ENCODE data around the gene RALGAPA2.

The RALGAPA2 gene

DNA sequence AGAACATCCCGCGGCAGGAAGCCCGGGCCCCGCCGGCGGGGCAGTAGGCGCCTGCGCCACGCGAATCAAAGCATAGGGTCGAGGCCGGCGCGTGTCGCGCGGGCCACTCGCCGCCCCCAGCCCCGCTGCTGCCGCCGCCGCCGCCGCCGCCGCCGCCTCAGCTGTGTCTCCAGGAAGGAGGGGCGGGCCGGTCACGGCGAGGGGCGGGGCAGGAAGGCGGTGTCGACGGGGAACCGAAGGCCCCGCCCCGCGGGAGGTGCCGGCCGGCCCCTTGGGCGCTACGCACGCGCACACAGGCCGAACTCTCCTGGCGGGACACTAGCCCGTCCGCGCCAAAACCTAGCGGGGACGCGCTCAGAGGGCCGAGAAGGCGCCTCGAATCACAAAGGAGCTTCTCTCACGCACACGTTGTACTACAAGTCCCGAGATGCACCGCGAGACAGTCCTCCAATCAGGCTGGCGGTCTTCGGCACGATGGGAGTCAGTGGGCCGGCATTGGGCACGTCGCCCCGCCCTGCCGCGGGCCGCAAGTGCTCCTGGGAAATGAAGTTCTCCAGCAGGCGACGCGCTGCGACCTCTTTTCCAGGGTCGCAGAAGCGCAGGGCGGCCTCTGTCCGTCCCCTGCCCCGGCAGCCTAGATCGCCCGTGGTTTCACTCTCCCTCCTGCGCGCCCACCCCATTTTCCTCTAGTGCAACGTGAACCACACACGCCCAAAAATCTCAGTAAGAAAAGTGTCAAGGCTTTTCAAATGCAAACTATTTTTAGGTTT lies at the start of gene RALGAPA2:
TSS of gene RALGAPA2 (minus strand) at position 171 of the 770 bp plus-strand sequence. CDS start at position 7, 164 bp downstream.
- TF ChIP-seq CTCF (IDR thresholded peaks at IDR 0.05) = no peak

DNA sequence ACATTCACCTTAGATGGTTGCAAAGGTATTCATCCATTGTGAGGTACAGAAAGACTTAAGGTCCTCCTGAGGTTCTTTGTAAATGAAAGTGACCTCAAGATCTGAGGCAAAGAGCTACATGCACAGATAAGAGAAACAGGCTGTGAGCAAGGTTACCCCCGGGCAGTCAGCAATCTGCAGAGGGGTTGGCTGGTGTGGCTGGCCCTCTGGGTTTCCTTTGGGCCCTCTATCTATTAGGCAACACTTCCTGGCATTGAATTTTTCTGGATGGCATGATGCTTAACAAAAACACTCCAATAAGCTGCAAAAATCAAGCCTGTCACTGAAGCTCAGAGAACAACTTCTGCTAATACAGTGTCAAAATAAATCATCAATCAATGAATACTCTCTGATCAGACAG lies 48.9 kb upstream of the RALGAPA2 start:
- no peak for TF ChIP-seq CTCF (IDR thresholded peaks at IDR 0.05)

- no peak for TF ChIP-seq CTCF (IDR thresholded peaks at IDR 0.05)
Measured at GRCh38 chr20:20759132-20759531, 46.7 kb upstream of the RALGAPA2 start.

- TF ChIP-seq CTCF (IDR thresholded peaks at IDR 0.05) = no peak
Measured at GRCh38 chr20:20755674-20756319, 43.4 kb upstream of the RALGAPA2 start.

- TF ChIP-seq CTCF (IDR thresholded peaks at IDR 0.05) = no peak
Measured at GRCh38 chr20:20755231-20755630, 42.8 kb upstream of the RALGAPA2 start.

DNA sequence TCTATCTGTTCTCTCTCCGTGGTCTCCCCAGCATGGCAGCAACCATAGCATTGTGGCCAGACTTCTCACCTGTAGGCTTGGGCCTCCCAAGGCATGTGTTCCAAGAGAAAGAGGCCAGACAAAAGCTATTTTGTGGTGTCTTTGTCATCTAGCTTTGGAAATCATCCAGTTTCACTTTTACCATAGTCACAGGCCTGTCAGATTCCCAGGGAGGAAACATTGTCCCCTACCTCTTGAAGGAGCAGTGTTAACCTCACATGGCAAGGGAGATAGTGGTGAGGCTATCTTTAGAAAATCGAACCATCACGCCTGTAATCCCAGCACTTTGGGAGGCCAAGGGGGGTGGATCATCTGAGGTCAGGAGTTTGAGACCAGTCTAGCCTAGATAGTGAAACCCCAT lies 42.3 kb upstream of the RALGAPA2 start:
- TF ChIP-seq CTCF (IDR thresholded peaks at IDR 0.05) = no peak

DNA sequence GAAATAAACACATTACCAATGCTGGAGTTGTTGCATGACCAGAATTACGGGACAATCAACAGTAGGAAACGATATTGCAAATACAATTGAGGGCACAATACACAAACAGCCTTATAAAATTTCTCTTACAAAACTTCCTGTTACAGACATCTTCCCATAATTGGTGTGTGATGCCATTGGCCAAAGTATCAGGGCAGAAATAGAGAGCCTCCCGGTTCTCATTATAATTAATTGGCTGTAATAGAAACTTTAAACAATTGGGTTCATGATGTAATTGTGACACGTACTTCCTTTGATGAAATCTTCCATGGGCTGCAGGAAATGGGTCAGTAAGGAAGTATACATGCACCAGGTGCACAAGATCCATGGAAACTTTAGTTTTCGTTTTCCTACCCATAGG lies 40.3 kb upstream of the RALGAPA2 start:
- TF ChIP-seq CTCF (IDR thresholded peaks at IDR 0.05) = no peak

Data from LNCAP (cell line).